Type B pancreatic cell (in vitro differentiated cells): ENCODE data around the gene MARCHF2. TPM values are rescaled to one million over a fixed set of nuclear protein-coding genes. Genes with fewer than 3 reads are reported as not detected.

Experiments
- DNase-seq: peaks from one replicate; pipeline ENCODE4 v3.0.0; 2021; ENCODE audit warnings: mixed read lengths; ENCODE audit not compliant: unreplicated experiment; ENCODE audit errors: extremely low spot score
- H3K27ac Mint-ChIP-seq: 2 replicates; pipeline ENCODE4 v1.8.0; 2021; ENCODE audit warnings: mild to moderate bottlenecking, mixed read lengths
- H3K27me3 Mint-ChIP-seq: 2 replicates; pipeline ENCODE4 v1.8.0; 2021; ENCODE audit warnings: mixed read lengths
- H3K36me3 Mint-ChIP-seq: 2 replicates; pipeline ENCODE4 v1.8.0; 2021; ENCODE audit warnings: mixed read lengths
- H3K4me1 Mint-ChIP-seq: one replicate; pipeline ENCODE4 v1.8.0; 2021; ENCODE audit warnings: mixed read lengths; ENCODE audit not compliant: unreplicated experiment
- H3K4me3 Mint-ChIP-seq: 2 replicates; pipeline ENCODE4 v1.8.0; 2021; ENCODE audit warnings: mild to moderate bottlenecking, mixed read lengths
- H3K9me3 Mint-ChIP-seq: 2 replicates; pipeline ENCODE4 v1.8.0; 2021; ENCODE audit warnings: mixed read lengths
- CTCF ChIP-seq: fragments of 200-600 bp; sonication (generic); conservative IDR thresholded peaks from 2 replicates; pipeline ENCODE4 v1.5.0; 2021; ENCODE audit warnings: antibody characterized with exemption, mild to moderate bottlenecking
- total RNA-seq: library from RNA; stranded (reverse); gene quantifications from 2 replicates; pipeline ENCODE4 v1.2.1, GENCODE V29; 2021; ENCODE audit warnings: low replicate concordance

Gene MARCHF2
- total RNA-seq, 1 donor from 2014 or later: 15.5 TPM

- Mint-ChIP-seq H3K4me1 (peaks cover 40% of the 10 kb centered on the region), H3K9me3 (no peaks in the 10 kb centered on the region), H3K27me3 (no peaks in the 10 kb centered on the region), H3K36me3 (peaks cover 23% of the 10 kb centered on the region), H3K27ac (peak overlapping the region; percentile 77), H3K4me3 (peak overlapping the region; percentile 91)
- no peak for TF ChIP-seq CTCF
- DNase-seq: peak; percentile 73
Observed at GRCh38 chr19:8445488-8446001, 32.4 kb downstream of the MARCHF2 start.

- no peaks in the 10 kb centered on the region for H3K27me3 Mint-ChIP-seq
- no peaks in the 10 kb centered on the region for H3K9me3 Mint-ChIP-seq
- DNase-seq: no peak
- H3K4me1 Mint-ChIP-seq: peaks cover 41% of the 10 kb centered on the region
- no peak for TF ChIP-seq CTCF
- H3K36me3 Mint-ChIP-seq: peaks cover 23% of the 10 kb centered on the region
- peak overlapping the region; percentile 91 for H3K4me3 Mint-ChIP-seq
- H3K27ac Mint-ChIP-seq: peak overlapping the region; percentile 77
Observed at GRCh38 chr19:8446061-8446709, 33.1 kb downstream of the MARCHF2 start.

- no peak for DNase-seq
- Mint-ChIP-seq H3K4me3 (peak overlapping the region; percentile 77), H3K27me3 (no peaks in the 10 kb centered on the region), H3K4me1 (peaks cover 66% of the 10 kb centered on the region), H3K9me3 (no peaks in the 10 kb centered on the region), H3K27ac (peak overlapping the region; percentile 93), H3K36me3 (peaks cover 31% of the 10 kb centered on the region)
- no peak for TF ChIP-seq CTCF
Observed at GRCh38 chr19:8449830-8450229, 36.7 kb downstream of the MARCHF2 start.

GRCh38 chr19:8451377-8451776, 38.3 kb downstream of the MARCHF2 start:
- Mint-ChIP-seq H3K9me3 (no peaks in the 10 kb centered on the region), H3K27me3 (no peaks in the 10 kb centered on the region), H3K4me1 (peaks cover 65% of the 10 kb centered on the region), H3K36me3 (peaks cover 41% of the 10 kb centered on the region), H3K27ac (peak overlapping the region; percentile 36), H3K4me3 (peak overlapping the region; percentile 47)
- no peak for DNase-seq
- no peak for TF ChIP-seq CTCF

- Mint-ChIP-seq H3K36me3 (peaks cover 42% of the 10 kb centered on the region), H3K4me3 (peak overlapping the region; percentile 47), H3K9me3 (no peaks in the 10 kb centered on the region), H3K27me3 (no peaks in the 10 kb centered on the region), H3K27ac (no peak overlapping the region), H3K4me1 (peaks cover 66% of the 10 kb centered on the region)
- no peak for TF ChIP-seq CTCF
- DNase-seq: no peak
Observed at GRCh38 chr19:8451885-8452284, 38.8 kb downstream of the MARCHF2 start.
